ENCODE data around the gene RGS10.

The RGS10 gene

DNA sequence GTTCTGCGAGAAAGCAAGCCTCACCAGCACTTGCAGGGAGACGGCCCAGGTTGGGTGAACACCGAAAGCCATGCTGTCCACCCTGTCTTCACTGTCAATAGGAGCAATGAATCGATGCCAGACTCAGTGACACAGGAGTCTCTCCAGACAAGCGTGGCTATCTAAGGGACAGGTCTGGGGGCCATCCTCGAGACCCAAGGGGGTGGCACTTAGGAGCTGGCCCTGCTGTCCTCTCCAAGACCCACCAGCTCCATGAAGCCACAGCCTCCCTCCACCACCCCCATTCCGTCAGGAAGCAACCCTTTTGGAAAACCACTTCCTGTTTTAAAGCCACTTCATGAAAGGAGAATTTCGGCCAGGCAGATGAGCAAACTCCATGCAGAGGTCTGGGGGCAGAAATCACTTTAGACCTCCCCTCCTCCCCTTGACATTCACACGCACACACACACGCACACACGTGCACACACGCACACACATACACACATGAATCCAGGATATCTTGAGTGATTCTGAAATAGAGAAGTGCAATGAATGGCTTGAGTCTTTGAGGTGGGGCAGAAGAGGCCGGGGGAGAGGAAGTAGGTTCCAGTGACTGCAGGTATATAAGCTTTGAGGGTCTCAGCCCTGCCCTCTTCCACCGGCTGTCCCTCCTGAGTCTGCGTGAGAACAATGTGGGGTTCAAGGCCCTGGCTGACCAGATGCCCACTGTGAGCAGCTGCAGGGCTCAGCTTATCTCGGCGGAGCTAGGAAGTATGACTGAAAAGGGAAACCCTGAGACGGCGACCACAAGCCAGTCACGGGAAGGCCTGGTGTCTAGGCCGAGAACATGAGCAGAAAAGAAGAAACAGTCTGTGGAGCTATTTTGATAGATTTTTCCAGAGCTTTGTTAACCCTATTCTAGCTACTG, 25.0 kb downstream of the RGS10 start:
- peaks cover 82% of the 10 kb centered on the region for H3K4me1 Mint-ChIP-seq (ENCODE audit: low read depth)

DNA sequence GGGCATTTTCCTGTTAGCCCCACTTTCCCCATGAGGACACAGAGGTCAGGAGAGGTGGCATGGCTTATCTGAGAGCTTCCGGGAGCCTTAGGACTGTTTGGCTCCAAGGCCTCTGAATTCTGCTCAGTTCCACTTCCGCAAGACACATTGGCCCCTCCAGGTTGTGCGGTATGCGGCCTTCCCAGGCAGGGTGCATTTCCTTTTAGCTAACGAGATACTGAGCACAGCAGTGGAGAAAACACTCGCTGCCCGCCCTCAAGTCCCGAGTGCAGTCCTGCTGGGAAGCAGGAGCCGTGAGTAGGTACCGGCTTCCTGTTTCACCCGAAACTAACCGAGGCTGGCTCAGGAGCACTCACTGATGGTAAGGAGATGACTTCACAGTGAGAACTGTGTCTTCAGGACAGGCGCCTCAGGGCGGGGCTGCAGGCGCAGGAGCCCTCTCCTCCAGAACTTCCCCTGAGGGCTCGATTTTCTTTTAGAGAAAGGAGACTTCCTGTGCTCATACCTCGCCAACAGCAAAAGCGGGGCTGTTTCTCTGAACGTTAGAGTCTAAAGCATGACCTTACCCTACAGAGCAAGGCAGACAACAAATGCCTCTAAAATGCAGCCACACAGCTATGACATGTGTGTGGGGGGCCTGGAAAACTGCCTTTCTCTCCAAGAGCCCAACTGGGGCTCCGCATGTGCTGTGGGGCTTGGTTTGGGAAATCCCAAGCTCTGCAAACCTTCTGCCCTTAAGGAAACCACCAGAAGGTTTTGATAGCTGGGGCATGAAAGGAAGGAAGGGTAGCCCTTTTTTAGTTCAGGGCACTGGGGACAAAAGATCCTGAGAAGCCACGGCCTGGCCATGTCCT, 25.9 kb downstream of the RGS10 start:
- H3K9me3 Mint-ChIP-seq (ENCODE audit: low read depth) = no peaks in the 10 kb centered on the region
- H3K27me3 Mint-ChIP-seq = no peaks in the 10 kb centered on the region
- peak overlapping the region; percentile 96 for H3K27ac Mint-ChIP-seq
- peaks cover 83% of the 10 kb centered on the region for H3K4me1 Mint-ChIP-seq (ENCODE audit: low read depth)
- peak overlapping the region; percentile 75 for H3K4me3 Mint-ChIP-seq
- H3K36me3 Mint-ChIP-seq = peaks cover 3% of the 10 kb centered on the region

More for the DNA sequence above, 25.0 kb downstream of the RGS10 start:
- Mint-ChIP-seq H3K9me3 (ENCODE audit: low read depth) (no peaks in the 10 kb centered on the region), H3K27me3 (no peaks in the 10 kb centered on the region), H3K4me3 (peak overlapping the region; percentile 75), H3K36me3 (peaks cover 3% of the 10 kb centered on the region), H3K27ac (peak overlapping the region; percentile 96)

DNA sequence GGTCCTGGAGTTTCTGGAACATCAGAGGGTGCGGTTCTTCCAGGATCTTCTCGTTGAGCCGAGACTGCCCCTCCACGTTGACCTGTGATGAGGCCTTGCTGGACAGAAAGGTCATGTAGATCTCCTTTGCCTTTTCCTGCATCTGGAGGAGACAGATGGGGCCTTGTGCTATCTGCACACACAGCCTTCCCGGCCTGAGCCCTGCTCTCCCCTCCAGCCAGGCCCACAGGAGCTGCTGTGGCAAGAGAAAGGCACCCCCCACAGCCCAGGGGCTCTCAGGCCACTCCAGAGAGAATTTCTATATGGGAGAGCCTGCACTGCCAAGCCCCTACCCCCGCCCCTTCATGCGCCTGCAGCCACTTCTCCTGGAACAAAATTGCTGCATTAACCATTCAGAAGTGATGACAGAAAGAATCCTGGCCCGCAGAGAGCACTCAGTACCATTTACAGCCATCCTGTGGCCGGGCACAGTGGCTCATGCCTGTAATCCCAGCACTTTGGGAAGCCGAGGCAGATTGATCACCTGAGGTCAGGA, 26.9 kb downstream of the RGS10 start:
- Mint-ChIP-seq H3K27me3 (no peaks in the 10 kb centered on the region), H3K36me3 (peaks cover 7% of the 10 kb centered on the region), H3K27ac (peak overlapping the region; percentile 96), H3K4me1 (ENCODE audit: low read depth) (peaks cover 83% of the 10 kb centered on the region), H3K9me3 (ENCODE audit: low read depth) (no peaks in the 10 kb centered on the region), H3K4me3 (peak overlapping the region; percentile 75)

DNA sequence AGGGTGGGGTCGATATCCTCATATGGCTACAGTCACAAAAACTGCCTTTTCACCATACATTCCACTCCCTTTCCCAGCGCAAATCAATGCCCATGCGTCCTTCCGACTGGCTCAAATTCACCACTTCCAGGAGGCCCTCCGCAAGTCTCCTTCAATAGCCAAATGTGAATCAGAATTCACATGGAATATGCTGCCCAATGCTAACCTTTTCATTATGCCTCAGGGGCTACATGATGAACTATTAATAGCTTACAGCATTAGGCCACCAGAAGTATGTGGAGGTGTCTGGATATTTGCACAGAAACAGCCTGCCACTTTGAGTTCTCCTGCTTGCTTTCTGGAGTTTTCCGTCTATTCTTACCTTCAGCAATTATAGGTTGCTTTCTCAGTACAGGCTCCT, 27.7 kb downstream of the RGS10 start:
- H3K9me3 Mint-ChIP-seq (ENCODE audit: low read depth) = no peaks in the 10 kb centered on the region
- peak overlapping the region; percentile 23 for H3K4me3 Mint-ChIP-seq
- no peaks in the 10 kb centered on the region for H3K27me3 Mint-ChIP-seq
- H3K4me1 Mint-ChIP-seq (ENCODE audit: low read depth) = peaks cover 83% of the 10 kb centered on the region
- H3K27ac Mint-ChIP-seq = peak overlapping the region; percentile 96
- H3K36me3 Mint-ChIP-seq = peaks cover 9% of the 10 kb centered on the region

DNA sequence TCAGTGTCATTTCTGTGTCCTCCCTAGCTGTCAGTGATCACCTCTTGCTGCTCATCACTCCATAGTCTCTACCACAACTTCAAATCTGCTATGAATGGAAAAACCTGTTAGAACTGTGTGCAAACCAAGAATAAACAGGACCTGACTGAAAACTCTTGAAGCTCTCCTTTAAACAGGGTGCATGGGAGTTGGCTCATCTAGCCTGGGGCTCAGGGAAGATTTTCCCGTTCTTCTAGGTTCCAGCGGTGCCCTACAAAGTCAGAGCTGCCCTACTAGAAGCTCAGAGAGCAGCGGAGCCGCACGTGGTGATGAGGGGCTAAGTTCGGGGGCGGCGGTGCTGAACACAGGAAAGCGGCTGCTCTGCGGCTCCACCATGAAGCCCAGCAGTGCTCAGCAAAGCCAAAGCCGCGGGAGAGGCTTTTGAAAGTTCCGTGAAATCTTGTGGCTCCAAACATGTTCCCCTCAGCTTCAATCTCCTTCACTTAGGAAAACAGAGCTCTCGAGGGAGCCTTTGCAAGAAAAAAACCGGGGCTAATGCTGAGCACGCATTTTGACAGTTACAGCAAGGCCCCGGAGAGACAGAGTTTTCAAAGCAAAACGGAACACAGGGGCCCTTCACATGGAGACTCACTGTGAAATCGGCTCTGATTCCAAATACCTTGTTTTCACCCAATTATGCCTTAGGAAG, 30.5 kb downstream of the RGS10 start:
- no peaks in the 10 kb centered on the region for H3K27me3 Mint-ChIP-seq
- peak overlapping the region; percentile 96 for H3K27ac Mint-ChIP-seq
- H3K4me3 Mint-ChIP-seq = peak overlapping the region; percentile 63
- peaks cover 78% of the 10 kb centered on the region for H3K4me1 Mint-ChIP-seq (ENCODE audit: low read depth)
- H3K9me3 Mint-ChIP-seq (ENCODE audit: low read depth) = no peaks in the 10 kb centered on the region
- H3K36me3 Mint-ChIP-seq = peaks cover 11% of the 10 kb centered on the region

DNA sequence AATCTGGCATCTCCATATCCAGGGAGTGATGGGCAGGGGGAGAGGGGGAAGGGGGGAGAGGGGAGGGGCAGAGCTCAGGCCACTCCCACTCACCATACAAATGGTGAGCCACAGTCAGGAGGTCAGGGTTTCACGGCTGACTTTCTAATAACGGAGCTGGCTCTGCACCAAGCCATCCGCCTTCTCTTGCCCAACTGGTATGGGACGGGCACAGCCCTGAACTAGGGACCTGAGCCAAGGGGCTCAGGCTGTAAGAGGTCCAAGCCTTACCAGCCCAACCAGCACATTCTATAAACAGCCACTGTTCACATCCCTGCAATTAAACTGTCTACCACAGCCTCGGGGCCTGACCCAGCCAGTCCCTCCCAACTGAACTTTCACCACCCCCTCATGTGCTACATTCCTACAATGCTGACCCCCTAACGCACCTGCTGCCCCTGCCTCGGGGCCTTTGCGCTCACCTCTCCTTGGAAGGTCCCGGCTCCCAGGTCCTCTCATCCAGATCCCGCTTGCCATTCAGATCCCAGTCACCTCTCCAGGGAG, 32.5 kb downstream of the RGS10 start:
- Mint-ChIP-seq H3K9me3 (ENCODE audit: low read depth) (no peaks in the 10 kb centered on the region), H3K4me3 (peak overlapping the region; percentile 39), H3K36me3 (peaks cover 19% of the 10 kb centered on the region), H3K4me1 (ENCODE audit: low read depth) (peaks cover 78% of the 10 kb centered on the region), H3K27ac (peak overlapping the region; percentile 67), H3K27me3 (no peaks in the 10 kb centered on the region)

DNA sequence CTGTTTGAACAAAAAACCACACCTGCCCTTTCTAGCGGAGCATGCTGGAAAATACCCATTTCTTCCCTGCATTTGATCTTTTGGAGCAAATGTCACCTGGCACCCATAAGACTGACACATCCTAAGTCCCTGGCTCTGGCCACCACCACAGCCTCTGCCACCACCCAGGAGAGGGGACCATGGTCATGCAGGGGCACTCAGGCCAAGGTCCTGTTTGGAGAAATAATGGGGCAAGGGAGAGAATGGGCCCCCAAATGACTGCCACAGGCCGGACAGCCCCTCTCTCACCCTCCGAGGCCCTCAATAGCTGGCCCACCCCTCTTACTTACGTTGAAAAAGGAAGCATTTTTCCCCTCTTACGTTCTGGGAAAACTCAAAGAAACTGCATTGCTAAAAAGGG, 35.4 kb downstream of the RGS10 start:
- Mint-ChIP-seq H3K4me3 (peak overlapping the region; percentile 52), H3K4me1 (ENCODE audit: low read depth) (peaks cover 86% of the 10 kb centered on the region), H3K9me3 (ENCODE audit: low read depth) (no peaks in the 10 kb centered on the region)

DNA sequence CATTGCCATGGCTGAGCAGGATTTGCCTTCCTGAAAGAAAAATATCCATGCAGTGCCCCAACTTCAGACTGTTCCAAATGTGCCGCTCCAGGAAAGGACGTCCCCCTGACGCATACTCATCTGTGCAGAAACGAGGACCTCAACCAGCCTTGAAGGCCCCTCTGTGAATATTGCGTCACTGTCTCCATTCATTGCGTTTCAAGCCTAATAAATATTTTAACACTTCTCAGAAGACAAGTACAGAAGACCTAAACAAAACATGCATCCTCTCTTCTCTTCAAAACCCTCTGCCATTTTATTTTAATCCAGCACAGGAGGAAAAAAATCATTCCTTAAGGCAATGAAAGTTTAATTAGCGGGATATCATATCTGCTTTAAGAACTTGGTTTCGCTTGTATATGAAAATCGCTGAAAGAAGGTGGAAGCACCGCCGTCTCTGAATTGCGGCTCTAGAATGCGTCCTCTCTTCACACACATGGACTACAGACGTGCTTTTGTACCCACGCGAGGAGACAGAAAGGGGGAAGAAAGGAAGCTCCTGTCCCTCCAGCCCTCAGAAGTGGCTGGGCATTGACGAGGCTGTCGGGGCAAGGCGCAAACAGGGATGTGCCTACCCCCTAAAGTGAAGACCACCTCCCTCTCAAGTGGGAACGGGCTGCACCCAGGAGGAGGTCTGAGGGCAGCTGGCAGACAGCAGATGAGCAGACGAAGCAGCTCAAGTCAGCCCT, 36.8 kb downstream of the RGS10 start:
- Mint-ChIP-seq H3K27ac (peak overlapping the region; percentile 100), H3K27me3 (no peaks in the 10 kb centered on the region), H3K36me3 (peaks cover 22% of the 10 kb centered on the region)

More for the DNA sequence above, 35.4 kb downstream of the RGS10 start:
- Mint-ChIP-seq H3K27me3 (no peaks in the 10 kb centered on the region), H3K27ac (peak overlapping the region; percentile 95), H3K36me3 (peaks cover 26% of the 10 kb centered on the region)

DNA sequence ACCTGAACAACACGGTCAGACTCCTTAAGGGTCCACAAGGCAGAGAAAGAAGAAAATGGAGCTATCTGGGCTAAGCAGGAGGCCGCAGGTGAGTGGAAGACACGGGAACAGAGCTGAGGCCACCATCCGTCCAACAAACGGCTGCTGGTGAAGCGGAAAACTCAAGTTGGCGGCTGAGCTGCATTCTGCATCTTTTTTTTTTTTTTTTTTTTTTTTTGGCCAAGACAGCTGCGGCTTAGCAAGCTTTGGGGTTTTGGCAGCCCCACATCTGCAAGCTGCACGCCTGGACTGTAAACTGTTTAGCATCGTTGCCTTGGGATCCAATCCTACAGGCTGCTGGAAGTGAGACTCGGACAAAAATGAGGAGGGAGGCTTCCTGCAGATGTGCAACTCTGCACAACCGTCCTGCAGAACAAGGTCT, 37.4 kb downstream of the RGS10 start:
- Mint-ChIP-seq H3K4me1 (ENCODE audit: low read depth) (peaks cover 88% of the 10 kb centered on the region), H3K27ac (peak overlapping the region; percentile 100), H3K9me3 (ENCODE audit: low read depth) (no peaks in the 10 kb centered on the region), H3K4me3 (peak overlapping the region; percentile 70), H3K36me3 (peaks cover 24% of the 10 kb centered on the region), H3K27me3 (no peaks in the 10 kb centered on the region)

More for the DNA sequence above, 36.8 kb downstream of the RGS10 start:
- H3K4me1 Mint-ChIP-seq (ENCODE audit: low read depth) = peaks cover 85% of the 10 kb centered on the region
- no peaks in the 10 kb centered on the region for H3K9me3 Mint-ChIP-seq (ENCODE audit: low read depth)
- H3K4me3 Mint-ChIP-seq = peak overlapping the region; percentile 70

DNA sequence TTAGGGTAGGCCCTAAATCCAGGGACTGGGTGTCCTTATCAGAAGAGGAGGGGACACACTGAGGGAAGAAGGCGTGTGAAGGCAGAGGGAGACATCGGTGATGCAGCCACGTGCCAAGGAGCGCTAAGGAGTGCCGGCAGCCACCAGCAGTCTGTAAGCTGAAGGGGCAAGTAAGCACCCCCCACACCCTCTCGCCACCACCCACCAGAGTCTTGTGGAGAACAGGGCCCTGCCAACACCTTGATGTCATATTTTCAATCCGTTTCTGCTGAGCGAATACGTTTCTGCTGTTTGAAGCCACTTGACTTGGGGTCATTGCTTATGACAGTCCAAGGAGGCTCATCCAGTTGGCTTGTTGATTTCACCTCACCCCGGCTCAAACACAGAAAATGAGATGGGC, 37.9 kb downstream of the RGS10 start:
- H3K4me1 Mint-ChIP-seq (ENCODE audit: low read depth) = peaks cover 89% of the 10 kb centered on the region
- no peaks in the 10 kb centered on the region for H3K9me3 Mint-ChIP-seq (ENCODE audit: low read depth)
- H3K36me3 Mint-ChIP-seq = peaks cover 25% of the 10 kb centered on the region
- H3K27me3 Mint-ChIP-seq = no peaks in the 10 kb centered on the region
- H3K4me3 Mint-ChIP-seq = peak overlapping the region; percentile 64
- H3K27ac Mint-ChIP-seq = peak overlapping the region; percentile 100

DNA sequence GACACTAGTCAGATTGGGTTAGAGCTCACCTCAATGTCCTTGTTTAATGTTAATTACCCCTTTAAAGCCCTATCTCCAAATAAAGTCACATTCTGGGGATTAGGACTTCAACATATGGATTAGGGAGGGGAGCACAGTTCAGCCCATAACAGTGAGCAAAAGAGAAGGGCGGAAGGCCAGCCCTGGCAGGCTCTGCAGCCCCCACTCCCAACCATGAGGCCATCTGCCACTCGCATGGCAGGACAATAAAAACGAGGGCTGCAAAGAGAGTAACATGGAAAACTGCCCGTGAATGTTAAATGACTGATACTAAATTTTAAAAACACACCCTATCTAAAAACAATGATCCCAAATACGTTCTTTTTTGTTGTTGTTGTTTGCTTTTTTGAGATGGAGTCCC, 38.7 kb downstream of the RGS10 start:
- Mint-ChIP-seq H3K27me3 (no peaks in the 10 kb centered on the region), H3K4me3 (peak overlapping the region; percentile 64), H3K4me1 (ENCODE audit: low read depth) (peaks cover 93% of the 10 kb centered on the region), H3K9me3 (ENCODE audit: low read depth) (no peaks in the 10 kb centered on the region), H3K27ac (peak overlapping the region; percentile 100), H3K36me3 (peaks cover 30% of the 10 kb centered on the region)

DNA sequence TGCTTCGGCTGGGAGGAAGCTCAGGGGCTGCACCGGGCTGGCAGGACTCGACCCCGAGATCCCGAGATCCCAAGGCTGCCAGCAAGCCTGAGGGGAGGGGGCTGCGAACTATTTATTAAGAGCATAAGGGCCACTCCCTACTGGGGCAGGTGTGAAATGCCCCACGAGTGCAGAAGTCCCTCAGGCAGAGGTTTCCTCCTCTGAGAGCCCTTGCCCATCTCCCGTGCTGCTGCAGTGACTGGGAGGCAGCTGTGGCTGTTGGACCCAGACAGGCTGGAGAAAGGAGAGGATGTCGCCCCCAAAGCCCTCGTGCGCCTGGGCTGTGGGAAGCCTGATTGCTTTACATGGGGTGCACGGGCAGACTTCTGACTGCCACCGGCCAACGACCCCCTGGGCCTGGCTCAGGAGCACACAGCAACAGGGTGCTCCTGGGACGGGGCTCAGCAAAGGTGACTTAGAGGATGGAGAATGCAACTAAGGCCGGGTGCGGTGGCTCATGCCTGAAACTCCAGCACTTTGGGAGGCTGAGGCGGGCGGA, 39.8 kb downstream of the RGS10 start:
- Mint-ChIP-seq H3K36me3 (peaks cover 29% of the 10 kb centered on the region), H3K9me3 (ENCODE audit: low read depth) (no peaks in the 10 kb centered on the region), H3K4me3 (peak overlapping the region; percentile 86), H3K4me1 (ENCODE audit: low read depth) (peaks cover 97% of the 10 kb centered on the region), H3K27ac (peak overlapping the region; percentile 100), H3K27me3 (no peaks in the 10 kb centered on the region)

DNA sequence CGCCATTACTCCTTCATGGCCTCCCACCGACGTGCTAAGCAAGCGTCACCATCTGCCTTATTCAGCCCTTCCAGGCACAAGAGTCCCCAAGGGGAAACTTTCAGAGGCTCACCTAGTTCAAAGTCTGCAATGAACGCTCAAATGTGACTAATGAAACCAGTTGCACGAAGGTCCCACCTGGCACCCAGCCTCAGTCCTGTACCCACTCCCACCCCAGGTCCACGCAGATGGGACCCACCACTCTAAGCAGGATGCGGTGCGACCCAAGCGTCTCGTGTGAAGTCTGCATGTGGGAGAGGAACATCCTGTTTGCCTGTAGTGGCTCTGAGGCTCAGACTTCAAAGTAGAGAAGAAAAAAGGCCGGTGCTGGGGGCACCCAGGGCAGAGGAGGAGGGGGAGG, 40.3 kb downstream of the RGS10 start:
- Mint-ChIP-seq H3K27ac (peak overlapping the region; percentile 100), H3K4me1 (ENCODE audit: low read depth) (peaks cover 98% of the 10 kb centered on the region), H3K4me3 (peak overlapping the region; percentile 86), H3K27me3 (no peaks in the 10 kb centered on the region), H3K36me3 (peaks cover 29% of the 10 kb centered on the region), H3K9me3 (ENCODE audit: low read depth) (no peaks in the 10 kb centered on the region)
